DOHH2 (cell line): ENCODE data around the gene CIDEB.

Experiments used
- CTCF ChIP-seq: fragments of 200-600 bp; sonication (generic); IDR thresholded peaks from one replicate; pipeline ENCODE4 v1.5.1; 2014; ENCODE audit warnings: antibody characterized with exemption, mild to moderate bottlenecking, low read depth, low read length; ENCODE audit not compliant: poor library complexity, severe bottlenecking
- EZH2phosphoT487 ChIP-seq: fragments of 200-600 bp; sonication (generic); IDR thresholded peaks from 2 replicates; pipeline ENCODE4 v1.6.1; 2017; ENCODE audit warnings: borderline replicate concordance, mild to moderate bottlenecking, antibody characterized with exemption, low read length, moderate library complexity, mixed read lengths

- TF ChIP-seq CTCF = no peak
- no peak for TF ChIP-seq EZH2phosphoT487
Observed at GRCh38 chr14:24280797-24281460, 26.8 kb downstream of the CIDEB start.
